H1 (cell line): Measurements from ENCODE around the gene SYVN1. TPM values are rescaled to one million over a fixed set of nuclear protein-coding genes. Genes with fewer than 3 reads are reported as not detected.

ENCODE experiments used
- CTCF ChIA-PET: fragments of 300-600 bp; sonication (Branson Sonifier 250); formaldehyde crosslinking; loops from one replicate; lab custom pipeline; 2021; ENCODE audit not compliant: partially characterized antibody; lab: Charles Lee
- POLR2A ChIA-PET: fragments of 300-600 bp; sonication (Branson Sonifier 250); formaldehyde crosslinking; loops from one replicate; lab custom pipeline; 2021; ENCODE audit warnings: inconsistent platforms; ENCODE audit not compliant: partially characterized antibody; lab: Charles Lee
- DNase-seq, 2 experiments: peaks; one replicate each; pipeline versions ENCODE4 v3.0.0 to v3.0.0-alpha.2; 2010 to 2022; ENCODE audit warnings: low spot score in 2 of 2, low read depth in 1 of 2, mixed read lengths in 1 of 2
- FAIRE-seq: peaks from 2 replicates; lab custom pipeline; 2011; peaks lifted over from hg19 to GRCh38; lab: Jason Lieb, UNC
- H2AFZ ChIP-seq: 2 replicates; pipeline ENCODE4 v1.8.1; 2012; ENCODE audit warnings: low read length, inconsistent platforms
- H2AK5ac ChIP-seq: 2 replicates; pipeline ENCODE4 v1.6.1; 2013; ENCODE audit warnings: low read depth, low read length
- H2BK120ac ChIP-seq: replicated peaks from 2 replicates; pipeline ENCODE3; 2013; ENCODE audit warnings: low read depth, low read length, inconsistent platforms
- H2BK12ac ChIP-seq: 2 replicates; pipeline ENCODE4 v1.6.1; 2013; ENCODE audit warnings: low read depth, low read length
- H2BK15ac ChIP-seq: 2 replicates; pipeline ENCODE4 v1.6.1; 2013; ENCODE audit warnings: low read length
- H2BK20ac ChIP-seq: 2 replicates; pipeline ENCODE4 v1.6.1; 2013; ENCODE audit warnings: low read length
- H2BK5ac ChIP-seq: 2 replicates; pipeline ENCODE4 v1.6.1; 2013; ENCODE audit warnings: low read depth, low read length
- H3K14ac ChIP-seq: 2 replicates; pipeline ENCODE4 v1.6.1; 2013; ENCODE audit warnings: inconsistent platforms; ENCODE audit not compliant: insufficient read length
- H3K18ac ChIP-seq: 2 replicates; pipeline ENCODE4 v1.6.1; 2013; ENCODE audit warnings: low read length; ENCODE audit errors: extremely low read depth
- H3K23ac ChIP-seq: 2 replicates; pipeline ENCODE4 v1.6.1; 2013; ENCODE audit warnings: inconsistent platforms; ENCODE audit not compliant: insufficient read length
- H3K23me2 ChIP-seq: 2 replicates; pipeline ENCODE4 v1.6.1; 2013; ENCODE audit warnings: low read depth, low read length
- H3K27ac ChIP-seq: 2 replicates; pipeline ENCODE4 v1.6.1; 2011; ENCODE audit warnings: low read depth, low read length, inconsistent platforms
- H3K27me3 ChIP-seq, 4 experiments: replicated peaks in 1 of 4; 1 replicate in 1 of 4; 2 replicates in 3 of 4; pipeline versions ENCODE4 v1.6.1 to v1.8.1; 2011 to 2013; ENCODE audit warnings: low read length in 3 of 4, mild to moderate bottlenecking in 3 of 4, inconsistent platforms in 2 of 4, mixed read lengths in 2 of 4, moderate library complexity in 1 of 4; ENCODE audit not compliant: control insufficient read depth in 3 of 4, insufficient read depth in 3 of 4; ENCODE audit errors: extremely low read depth in 1 of 4
- H3K36me3 ChIP-seq, 4 experiments: 2 replicates each; pipeline versions ENCODE4 v1.6.1 to v1.8.1; 2011 to 2013; ENCODE audit warnings: mild to moderate bottlenecking in 4 of 4, low read length in 3 of 4, moderate library complexity in 2 of 4, control low read depth in 1 of 4, inconsistent platforms in 1 of 4; ENCODE audit not compliant: insufficient read depth in 4 of 4, control insufficient read depth in 2 of 4
- H3K4ac ChIP-seq: replicated peaks from 2 replicates; pipeline ENCODE3; 2013; ENCODE audit warnings: low read length, low read depth, mixed read lengths, inconsistent platforms; ENCODE audit not compliant: insufficient read length
- H3K4me1 ChIP-seq, 4 experiments: replicated peaks in 1 of 4; 1 replicate in 1 of 4; 2 replicates in 3 of 4; pipeline versions ENCODE4 v1.6.1 to v1.8.1; 2011 to 2013; ENCODE audit warnings: low read length in 3 of 4, inconsistent platforms in 2 of 4, mixed read lengths in 1 of 4; ENCODE audit not compliant: insufficient read depth in 4 of 4, control insufficient read depth in 3 of 4
- H3K4me2 ChIP-seq, 2 experiments: 2 replicates each; pipeline versions ENCODE4 v1.6.1 to v1.8.1; 2011 to 2013; ENCODE audit warnings: low read depth in 2 of 2, low read length in 2 of 2, control low read depth in 1 of 2, inconsistent platforms in 1 of 2, mild to moderate bottlenecking in 1 of 2; ENCODE audit not compliant: insufficient read depth in 1 of 2
- H3K4me3 ChIP-seq, 4 experiments: fragments of 200-600, 300-600 bp in 1 of 4; sonication (generic), shearing (Covaris generic), sonication (Bioruptor Twin) in 1 of 4; 2 replicates each; pipeline versions ENCODE4 v1.5.1 to v1.8.1; 2011 to 2016; ENCODE audit warnings: low read length in 4 of 4, low read depth in 3 of 4, control low read depth in 2 of 4, inconsistent platforms in 2 of 4, mild to moderate bottlenecking in 2 of 4, mixed read lengths in 1 of 4, moderate library complexity in 1 of 4; ENCODE audit not compliant: insufficient read depth in 2 of 4; ENCODE audit errors: extremely low read depth in 1 of 4
- H3K56ac ChIP-seq: replicated peaks from 2 replicates; pipeline ENCODE3; 2013; ENCODE audit warnings: low read depth, mild to moderate bottlenecking, mixed read lengths, low read length, inconsistent platforms; ENCODE audit not compliant: insufficient read length
- H3K79me1 ChIP-seq: 2 replicates; pipeline ENCODE4 v1.6.1; 2013; ENCODE audit warnings: low read depth, low read length, control low read depth
- H3K79me2 ChIP-seq, 2 experiments: 2 replicates each; pipeline versions ENCODE4 v1.6.1 to v1.8.1; 2012 to 2013; ENCODE audit warnings: low read length in 2 of 2, mild to moderate bottlenecking in 2 of 2, inconsistent platforms in 1 of 2; ENCODE audit not compliant: insufficient read depth in 2 of 2, control insufficient read depth in 1 of 2
- H3K9ac ChIP-seq, 4 experiments: replicated peaks in 1 of 4; 1 replicate in 1 of 4; 2 replicates in 3 of 4; pipeline versions ENCODE4 v1.6.1 to v1.8.1; 2011 to 2013; ENCODE audit warnings: low read depth in 3 of 4, low read length in 3 of 4, control low read depth in 2 of 4, mild to moderate bottlenecking in 2 of 4, moderate library complexity in 2 of 4, inconsistent platforms in 1 of 4; ENCODE audit errors: extremely low read depth in 1 of 4
- H3K9me3 ChIP-seq, 2 experiments: 2 replicates each; pipeline versions ENCODE4 v1.6.1 to v1.8.1; 2012 to 2013; ENCODE audit warnings: mild to moderate bottlenecking in 2 of 2, moderate library complexity in 2 of 2, control low read depth in 1 of 2, inconsistent platforms in 1 of 2, low read depth in 1 of 2, low read length in 1 of 2, mixed read lengths in 1 of 2; ENCODE audit not compliant: insufficient read depth in 2 of 2
- H4K20me1 ChIP-seq, 2 experiments: replicated peaks in 1 of 2; 2 replicates each; pipeline versions ENCODE3 to v1.8.1; 2011 to 2013; ENCODE audit warnings: inconsistent platforms in 2 of 2, low read length in 2 of 2, mild to moderate bottlenecking in 1 of 2; ENCODE audit not compliant: insufficient read depth in 2 of 2, control insufficient read depth in 1 of 2
- H4K5ac ChIP-seq: 2 replicates; pipeline ENCODE4 v1.6.1; 2013; ENCODE audit warnings: low read length, low read depth, mixed read lengths, inconsistent platforms; ENCODE audit not compliant: insufficient read length
- H4K8ac ChIP-seq: 2 replicates; pipeline ENCODE4 v1.8.0; 2013; ENCODE audit warnings: mild to moderate bottlenecking, moderate library complexity, low read length, inconsistent platforms; ENCODE audit not compliant: insufficient read depth; ENCODE audit errors: extremely low read depth
- H4K91ac ChIP-seq: replicated peaks from 2 replicates; pipeline ENCODE3; 2013; ENCODE audit warnings: low read length, mixed read lengths, inconsistent platforms; ENCODE audit not compliant: insufficient read length
- ATF2 ChIP-seq: IDR thresholded peaks from 2 replicates; pipeline ENCODE4 v1.6.1; 2012; ENCODE audit warnings: low read length, inconsistent platforms
- POLR2AphosphoS5 ChIP-seq: IDR thresholded peaks from 2 replicates; pipeline ENCODE4 v1.6.1; 2011; ENCODE audit warnings: low read depth, low read length
- SUZ12 ChIP-seq: fragments of 200-600 bp; sonication (generic); IDR thresholded peaks from 2 replicates; pipeline ENCODE4 v1.6.1; 2012; ENCODE audit warnings: mild to moderate bottlenecking, inconsistent platforms, low read length, moderate library complexity, mixed read lengths
- TBP ChIP-seq: IDR thresholded peaks from 2 replicates; pipeline ENCODE4 v1.6.1; 2011; ENCODE audit warnings: low read depth, low read length, improper control_type of control experiment
- WGBS, 2 experiments: shearing (Covaris generic) in 1 of 2; methylation state at CpG; one replicate each; pipeline versions ENCODE4 v1.1.6 to v1.1.7; 2013 to 2015; ENCODE audit warnings: low lambda C conversion rate in 2 of 2, mixed read lengths in 2 of 2, inconsistent platforms in 1 of 2, low coverage in 1 of 2, missing lambda C conversion rate in 1 of 2; ENCODE audit not compliant: insufficient replicate concordance in 2 of 2, insufficient coverage in 1 of 2, insufficient read length in 1 of 2; ENCODE audit errors: extremely low coverage in 1 of 2, missing lambda C conversion rate in 1 of 2; 5-methylcytosine and 5-hydroxymethylcytosine counted together
- polyA plus RNA-seq, 7 experiments: library from polyadenylated mRNA; depleted of rRNA in 3 of 7; stranded (reverse) in 5 of 7; unstranded in 2 of 7; fragments of >200 nt in 5 of 7; fragments of 200-250 nt in 2 of 7; gene quantifications; 1 replicate in 5 of 7; 2 replicates in 1 of 7; 4 replicates in 1 of 7; pipeline versions ENCODE4 v1.2.1 to v1.2.3, GENCODE V29; 2011 to 2013; ENCODE audit warnings: missing spikeins in 2 of 7, mixed read lengths in 2 of 7
- total RNA-seq: library from RNA; stranded (reverse); fragmentation: NEBNext Ultra II Directional; extraction: Animal tissue kit (Norgen Biotek cat#: 25700); gene quantifications from 2 replicates; pipeline ENCODE4 v1.2.1, GENCODE V29; 2021

Gene SYVN1
- total and polyA plus RNA-seq, 2 of the 8 experiments (the other 6 are each of a cell fraction or from before 2014, with no cell fraction given), result 27.8 to 29.4 TPM

DNA sequence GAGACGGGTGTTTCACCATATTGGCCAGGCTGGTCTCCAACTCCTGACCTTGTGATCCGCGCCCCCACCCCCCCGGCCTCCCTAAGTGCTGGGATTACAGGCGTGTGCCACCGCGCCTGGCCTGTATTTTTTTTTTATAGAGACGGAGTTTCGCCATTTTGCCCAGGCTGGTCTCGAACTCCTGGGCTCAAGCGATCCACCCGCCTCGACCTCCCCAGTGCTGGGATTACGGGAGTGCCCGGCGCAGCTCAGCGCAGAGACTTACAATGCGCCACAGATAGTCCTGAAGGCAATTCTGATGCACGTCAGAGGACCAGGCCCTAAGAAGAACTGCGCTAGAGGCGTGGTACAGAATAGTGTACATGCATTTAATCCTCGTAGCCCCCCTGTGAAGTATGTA, 38.9 kb downstream of the SYVN1 start:
- DNase-seq (no peak), FAIRE-seq (no peak)
- no peak overlapping the region for H3K56ac ChIP-seq
- H3K4me2 ChIP-seq, result peak overlapping the region; percentile 53 to 64
- H3K36me3 ChIP-seq, result peaks cover 0 to 3% (median 0%) of the 10 kb centered on the region in 4 experiments; a peak in 1 of 8 replicates
- no peak overlapping the region for H3K23ac ChIP-seq
- no peak overlapping the region for H2BK20ac ChIP-seq
- H3K14ac ChIP-seq, result no peak overlapping the region
- H2BK12ac ChIP-seq, result 0 out of 2 replicates have a peak overlapping the region, but pooled peaks have one; percentile 2
- H3K23me2 ChIP-seq, result no peaks in the 10 kb centered on the region
- peak overlapping the region in 1 of 4 experiments; percentile 72; a peak in 1 of 7 replicates for H3K9ac ChIP-seq
- H3K4ac ChIP-seq, result peak overlapping the region; percentile 97
- 88% methylated on average over 22 of the region's 22 CpGs; no CpG with 5 or more reads in 1 of the 2 experiments for WGBS, 2 experiments
- no peak overlapping the region for H4K5ac ChIP-seq
- peaks cover 0 to 13% of the 10 kb centered on the region in 2 experiments; a peak in 1 of 4 replicates for H3K79me2 ChIP-seq
- H3K79me1 ChIP-seq, result peaks cover 2% of the 10 kb centered on the region; the same call in 1 of the 2 replicates
- H2AK5ac ChIP-seq, result no peak overlapping the region
- H3K4me3 ChIP-seq, result peak overlapping the region in 3 of 4 experiments; percentile 78 to 88 (median 78); a peak in 4 of 8 replicates
- H3K9me3 ChIP-seq, result no peaks in the 10 kb centered on the region
- H3K27me3 ChIP-seq, result no peaks in the 10 kb centered on the region
- CTCF ChIA-PET, result interaction anchor here (0.7 to 2.2 kb wide), 6 partner anchors 15 to 81 kb away, joined by 3 to 12 read pairs (median 4); partner anchors contain the start of gene ARL2
- TF ChIP-seq POLR2AphosphoS5 (no peak), TBP (no peak), ATF2 (no peak), SUZ12 (no peak)
- H2AFZ ChIP-seq, result peak overlapping the region; percentile 100
- peak overlapping the region; percentile 99 for H4K8ac ChIP-seq
- H3K27ac ChIP-seq, result no peak overlapping the region
- H2BK5ac ChIP-seq, result peak overlapping the region; percentile 36; the same call in 1 of the 2 replicates
- peaks cover 0 to 6% (median 4%) of the 10 kb centered on the region in 4 experiments; a peak in 6 of 7 replicates for H3K4me1 ChIP-seq
- 0 out of 2 replicates have a peak overlapping the region, but pooled peaks have one; percentile 15 for H3K18ac ChIP-seq
- peak overlapping the region; percentile 45 for H4K91ac ChIP-seq
- H4K20me1 ChIP-seq, result peaks cover 0 to 3% of the 10 kb centered on the region in 2 experiments
- no peak overlapping the region for H2BK15ac ChIP-seq
- H2BK120ac ChIP-seq, result no peak overlapping the region
- POLR2A ChIA-PET, result interaction anchor here (0.9 to 16.8 kb wide), 14 partner anchors 8 to 230 kb away, joined by 3 to 230 read pairs (median 4); partner anchors contain the start of genes CDCA5, FAU, MRPL49 and SYVN1
